ENCODE measurements around the gene CCL2.
"Not testable (repeated sequence)": the region's sequence is repeated elsewhere in the genome, so short reads cannot be mapped to it uniquely, and the experiment has no call there.

CCL2 gene

DNA sequence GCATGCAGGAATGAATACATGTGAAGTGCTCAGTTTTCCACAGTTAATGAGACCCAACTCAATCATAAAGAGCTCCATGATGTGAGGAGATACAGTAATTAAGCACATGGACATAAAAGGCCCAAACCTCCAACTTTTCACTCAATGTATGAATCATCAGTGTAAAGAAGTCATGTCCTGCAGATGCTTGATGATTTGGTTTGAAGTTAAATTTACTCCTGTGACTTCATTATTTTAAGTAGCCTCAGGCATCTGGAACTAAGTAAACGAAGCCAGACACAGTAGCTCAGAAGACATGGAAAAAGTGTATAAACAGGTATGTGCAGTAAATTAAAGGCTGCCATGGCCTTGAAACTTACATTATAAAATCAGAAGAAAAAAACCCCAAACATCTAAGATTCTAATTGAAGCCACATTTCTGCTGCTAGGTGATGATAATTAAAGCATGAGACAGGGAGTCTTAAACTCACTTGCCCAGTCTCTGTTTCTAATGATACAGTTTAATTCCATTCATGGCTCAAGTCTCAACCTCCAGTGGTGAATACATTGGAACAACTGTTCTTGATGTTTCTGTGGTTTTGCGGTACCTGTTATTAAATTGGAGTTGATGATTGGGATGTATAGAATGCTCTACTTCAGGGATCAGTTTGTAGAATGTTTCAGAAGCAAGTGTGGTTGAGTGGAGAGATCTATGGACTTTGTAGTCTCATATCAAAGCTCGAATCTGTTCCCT lies 28.9 kb upstream of the CCL2 start:
- Histone ChIP-seq H3K27ac (replicated peaks) (no peak overlapping the region), H3K4me3 (replicated peaks; ENCODE audit: insufficient read depth, low read length) (no peak overlapping the region), H3K27me3 (ENCODE audit: insufficient read depth, poor library complexity, severe bottlenecking) (no peaks in the 10 kb centered on the region)
- TF ChIP-seq, protein P1, sequence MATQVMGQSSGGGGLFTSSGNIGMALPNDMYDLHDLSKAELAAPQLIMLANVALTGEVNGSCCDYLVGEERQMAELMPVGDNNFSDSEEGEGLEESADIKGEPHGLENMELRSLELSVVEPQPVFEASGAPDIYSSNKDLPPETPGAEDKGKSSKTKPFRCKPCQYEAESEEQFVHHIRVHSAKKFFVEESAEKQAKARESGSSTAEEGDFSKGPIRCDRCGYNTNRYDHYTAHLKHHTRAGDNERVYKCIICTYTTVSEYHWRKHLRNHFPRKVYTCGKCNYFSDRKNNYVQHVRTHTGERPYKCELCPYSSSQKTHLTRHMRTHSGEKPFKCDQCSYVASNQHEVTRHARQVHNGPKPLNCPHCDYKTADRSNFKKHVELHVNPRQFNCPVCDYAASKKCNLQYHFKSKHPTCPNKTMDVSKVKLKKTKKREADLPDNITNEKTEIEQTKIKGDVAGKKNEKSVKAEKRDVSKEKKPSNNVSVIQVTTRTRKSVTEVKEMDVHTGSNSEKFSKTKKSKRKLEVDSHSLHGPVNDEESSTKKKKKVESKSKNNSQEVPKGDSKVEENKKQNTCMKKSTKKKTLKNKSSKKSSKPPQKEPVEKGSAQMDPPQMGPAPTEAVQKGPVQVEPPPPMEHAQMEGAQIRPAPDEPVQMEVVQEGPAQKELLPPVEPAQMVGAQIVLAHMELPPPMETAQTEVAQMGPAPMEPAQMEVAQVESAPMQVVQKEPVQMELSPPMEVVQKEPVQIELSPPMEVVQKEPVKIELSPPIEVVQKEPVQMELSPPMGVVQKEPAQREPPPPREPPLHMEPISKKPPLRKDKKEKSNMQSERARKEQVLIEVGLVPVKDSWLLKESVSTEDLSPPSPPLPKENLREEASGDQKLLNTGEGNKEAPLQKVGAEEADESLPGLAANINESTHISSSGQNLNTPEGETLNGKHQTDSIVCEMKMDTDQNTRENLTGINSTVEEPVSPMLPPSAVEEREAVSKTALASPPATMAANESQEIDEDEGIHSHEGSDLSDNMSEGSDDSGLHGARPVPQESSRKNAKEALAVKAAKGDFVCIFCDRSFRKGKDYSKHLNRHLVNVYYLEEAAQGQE (IDR thresholded peaks at IDR 0.05; ENCODE audit: insufficient replicate concordance, low read depth), result no peak
- TF ChIP-seq GABPA (IDR thresholded peaks at IDR 0.05; ENCODE audit: low read depth) (no peak), SPI1 (IDR thresholded peaks at IDR 0.05; ENCODE audit: borderline replicate concordance, low read depth) (no peak), POLR2AphosphoS5 (IDR thresholded peaks at IDR 0.05; ENCODE audit: low read depth) (no peak)
- TF ChIP-seq, protein P2, sequence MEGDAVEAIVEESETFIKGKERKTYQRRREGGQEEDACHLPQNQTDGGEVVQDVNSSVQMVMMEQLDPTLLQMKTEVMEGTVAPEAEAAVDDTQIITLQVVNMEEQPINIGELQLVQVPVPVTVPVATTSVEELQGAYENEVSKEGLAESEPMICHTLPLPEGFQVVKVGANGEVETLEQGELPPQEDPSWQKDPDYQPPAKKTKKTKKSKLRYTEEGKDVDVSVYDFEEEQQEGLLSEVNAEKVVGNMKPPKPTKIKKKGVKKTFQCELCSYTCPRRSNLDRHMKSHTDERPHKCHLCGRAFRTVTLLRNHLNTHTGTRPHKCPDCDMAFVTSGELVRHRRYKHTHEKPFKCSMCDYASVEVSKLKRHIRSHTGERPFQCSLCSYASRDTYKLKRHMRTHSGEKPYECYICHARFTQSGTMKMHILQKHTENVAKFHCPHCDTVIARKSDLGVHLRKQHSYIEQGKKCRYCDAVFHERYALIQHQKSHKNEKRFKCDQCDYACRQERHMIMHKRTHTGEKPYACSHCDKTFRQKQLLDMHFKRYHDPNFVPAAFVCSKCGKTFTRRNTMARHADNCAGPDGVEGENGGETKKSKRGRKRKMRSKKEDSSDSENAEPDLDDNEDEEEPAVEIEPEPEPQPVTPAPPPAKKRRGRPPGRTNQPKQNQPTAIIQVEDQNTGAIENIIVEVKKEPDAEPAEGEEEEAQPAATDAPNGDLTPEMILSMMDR (IDR thresholded peaks at IDR 0.05; ENCODE audit: insufficient read depth, low read length), result no peak
- no peak for DNase-seq (ENCODE audit: low read depth in 1 of 2, low spot score in 1 of 2)

DNA sequence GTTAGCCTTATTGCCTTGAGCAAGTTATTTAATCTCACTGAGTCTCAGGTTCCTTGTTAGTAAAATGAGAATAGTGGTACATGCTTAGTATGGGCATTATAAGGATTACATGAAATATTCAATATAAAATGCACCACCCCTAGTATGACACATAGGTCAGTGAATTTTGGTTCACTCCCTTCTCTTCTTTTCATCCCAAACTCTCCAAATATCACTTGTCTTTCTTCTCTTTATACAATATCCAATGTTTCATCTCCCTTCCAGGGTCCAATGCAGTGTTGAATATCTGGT lies 28.4 kb upstream of the CCL2 start:
- DNase-seq (ENCODE audit: low read depth in 1 of 2, low spot score in 1 of 2), result no peak
- Histone ChIP-seq H3K27ac (replicated peaks) (no peak overlapping the region), H3K27me3 (ENCODE audit: insufficient read depth, poor library complexity, severe bottlenecking) (no peaks in the 10 kb centered on the region), H3K4me3 (replicated peaks; ENCODE audit: insufficient read depth, low read length) (no peak overlapping the region)
- TF ChIP-seq, protein P1 (IDR thresholded peaks at IDR 0.05; ENCODE audit: insufficient replicate concordance, low read depth), result no peak
- TF ChIP-seq GABPA (IDR thresholded peaks at IDR 0.05; ENCODE audit: low read depth) (no peak), SPI1 (IDR thresholded peaks at IDR 0.05; ENCODE audit: borderline replicate concordance, low read depth) (no peak), POLR2AphosphoS5 (IDR thresholded peaks at IDR 0.05; ENCODE audit: low read depth) (no peak)
- TF ChIP-seq, protein P2 (IDR thresholded peaks at IDR 0.05; ENCODE audit: insufficient read depth, low read length), result no peak

DNA sequence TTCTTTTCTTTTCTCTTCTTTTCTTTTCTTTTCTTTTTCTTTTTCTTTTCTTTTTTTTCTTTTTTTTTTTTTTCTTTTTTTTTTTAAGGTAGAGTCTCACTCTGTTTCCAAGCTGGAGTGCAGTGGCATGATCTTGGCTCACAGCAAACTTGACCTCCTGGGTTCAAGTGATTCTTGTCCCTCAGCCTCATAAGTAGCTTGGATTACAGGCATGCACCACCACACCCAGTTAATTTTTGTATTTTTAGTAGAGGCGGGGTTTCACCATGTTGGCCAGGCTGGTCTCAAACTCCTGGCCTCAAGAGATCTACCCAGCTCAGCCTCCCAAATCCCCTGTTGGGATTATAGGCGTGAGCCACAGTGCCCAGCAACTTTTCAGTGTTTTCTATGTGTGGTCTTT lies 27.8 kb upstream of the CCL2 start:
- not testable (repeated sequence) for DNase-seq (ENCODE audit: low read depth in 1 of 2, low spot score in 1 of 2); H3K27me3 ChIP-seq (ENCODE audit: insufficient read depth, poor library complexity, severe bottlenecking); H3K4me3 ChIP-seq (replicated peaks; ENCODE audit: insufficient read depth, low read length); H3K27ac ChIP-seq (replicated peaks)

DNA sequence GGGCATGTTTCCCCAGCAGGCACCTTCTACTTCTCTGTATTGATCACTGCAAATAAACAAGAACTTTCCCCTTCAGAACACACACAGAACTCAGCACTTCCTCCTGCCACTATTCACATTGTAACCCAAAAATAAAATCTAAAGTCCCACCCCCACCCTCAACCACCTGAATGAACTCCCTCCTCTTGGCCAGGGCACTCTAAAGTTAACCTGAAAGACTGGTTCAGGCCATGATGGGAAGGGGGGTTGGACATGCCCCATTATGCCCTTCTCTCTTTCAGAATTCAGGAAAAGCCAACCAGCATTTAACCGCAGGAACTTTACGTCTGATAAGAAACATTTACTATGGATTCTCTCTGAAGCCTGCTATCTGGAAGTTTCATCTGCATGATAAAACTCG lies 27.4 kb upstream of the CCL2 start:
- no peaks in the 10 kb centered on the region for H3K27me3 ChIP-seq (ENCODE audit: insufficient read depth, poor library complexity, severe bottlenecking)
- no peak for DNase-seq (ENCODE audit: low read depth in 1 of 2, low spot score in 1 of 2)
- no peak overlapping the region for H3K27ac ChIP-seq (replicated peaks)
- no peak overlapping the region for H3K4me3 ChIP-seq (replicated peaks; ENCODE audit: insufficient read depth, low read length)
- TF ChIP-seq SPI1 (IDR thresholded peaks at IDR 0.05; ENCODE audit: borderline replicate concordance, low read depth), result no peak
- TF ChIP-seq GABPA (IDR thresholded peaks at IDR 0.05; ENCODE audit: low read depth), result no peak
- TF ChIP-seq, protein P2 (IDR thresholded peaks at IDR 0.05; ENCODE audit: insufficient read depth, low read length), result no peak
- TF ChIP-seq, protein P1 (IDR thresholded peaks at IDR 0.05; ENCODE audit: insufficient replicate concordance, low read depth), result no peak
- no peak for TF ChIP-seq POLR2AphosphoS5 (IDR thresholded peaks at IDR 0.05; ENCODE audit: low read depth)
